Activated effector memory CD4-positive, alpha-beta T cell treated with Interleukin-2 at 50 U/mL for 16 hours (primary cell): ENCODE data around the gene NRG2.

ENCODE experiments used
- DNase-seq: peaks from one replicate; pipeline ENCODE4 v3.0.0-alpha.2; 2020

The NRG2 gene

GRCh38 chr5:139852696-139853095, 190.4 kb downstream of the NRG2 start:
- no peak for DNase-seq

GRCh38 chr5:139851558-139851957, 191.5 kb downstream of the NRG2 start:
- DNase-seq: no peak

- DNase-seq: no peak
These were observed 192.6 kb downstream of the NRG2 start for GRCh38 chr5:139850423-139851016.

- no peak for DNase-seq
These were observed 193.2 kb downstream of the NRG2 start for GRCh38 chr5:139849942-139850341.

GRCh38 chr5:139849501-139849900, 193.6 kb downstream of the NRG2 start:
- DNase-seq: no peak

- DNase-seq: no peak
These were observed 194.5 kb downstream of the NRG2 start for GRCh38 chr5:139848508-139849100.

GRCh38 chr5:139847790-139848507, 195.2 kb downstream of the NRG2 start:
- DNase-seq: peak; percentile 76

- DNase-seq: no peak
These were observed 196.0 kb downstream of the NRG2 start for GRCh38 chr5:139847091-139847490.

- DNase-seq: no peak
These were observed 197.0 kb downstream of the NRG2 start for GRCh38 chr5:139845846-139846681.

GRCh38 chr5:139844472-139845145, 198.5 kb downstream of the NRG2 start:
- peak; percentile 47 for DNase-seq

- DNase-seq: no peak
These were observed 199.1 kb downstream of the NRG2 start for GRCh38 chr5:139843991-139844390.

GRCh38 chr5:139842321-139842720, 200.8 kb downstream of the NRG2 start:
- no peak for DNase-seq

GRCh38 chr5:139841549-139841948, 201.6 kb downstream of the NRG2 start:
- DNase-seq: no peak

- DNase-seq: no peak
These were observed 203.2 kb downstream of the NRG2 start for GRCh38 chr5:139839918-139840317.

GRCh38 chr5:139839232-139839815, 203.8 kb downstream of the NRG2 start:
- DNase-seq: no peak

- no peak for DNase-seq
These were observed 204.5 kb downstream of the NRG2 start for GRCh38 chr5:139838381-139839197.

GRCh38 chr5:139837711-139838380, 205.3 kb downstream of the NRG2 start:
- no peak for DNase-seq

- DNase-seq: no peak
These were observed 206.5 kb downstream of the NRG2 start for GRCh38 chr5:139836469-139837208.

- DNase-seq: no peak
These were observed 207.4 kb downstream of the NRG2 start for GRCh38 chr5:139835656-139836055.

- DNase-seq: no peak
These were observed 209.6 kb downstream of the NRG2 start for GRCh38 chr5:139833525-139833924.
